HEK293 (cell line): ENCODE measurements around the gene CPT1C.

Source experiments
- CTCF ChIA-PET: fragments of 350-600 bp; formaldehyde crosslinking; extraction: SDS; loops from one replicate; lab custom pipeline; 2021; ENCODE audit warnings: antibody characterized with exemption; lab: Yijun Ruan, JAX
- POLR2A ChIA-PET: fragments of 300-600 bp; formaldehyde crosslinking; extraction: SDS; loops from one replicate; lab custom pipeline; 2020; ENCODE audit warnings: antibody characterized with exemption, inconsistent platforms; lab: Yijun Ruan, JAX
- H3K27ac ChIP-seq: fragments of 200-500 bp; sonication (Bioruptor generic); 2 replicates; pipeline ENCODE4 v1.5.1; 2014; ENCODE audit warnings: low read depth, low read length, control low read depth, inconsistent platforms; ENCODE audit errors: extremely low read depth
- H3K36me3 ChIP-seq, 2 experiments: fragments of 200-500 bp in 1 of 2; sonication (Bioruptor generic) in 1 of 2; 1 replicate in 1 of 2; 2 replicates in 1 of 2; pipeline ENCODE4 v1.5.1; 2014 to 2017; ENCODE audit warnings: inconsistent platforms in 2 of 2, low read length in 2 of 2; ENCODE audit not compliant: control insufficient read depth in 2 of 2, insufficient read depth in 1 of 2
- H3K4me1 ChIP-seq: fragments of 200-500 bp; sonication (Bioruptor generic); 2 replicates; pipeline ENCODE4 v1.5.1; 2014; ENCODE audit warnings: mild to moderate bottlenecking, low read length, inconsistent platforms; ENCODE audit not compliant: control insufficient read depth, insufficient read depth
- H3K4me3 ChIP-seq: 2 replicates; pipeline ENCODE4 v1.5.1; 2011; ENCODE audit warnings: low read depth, mild to moderate bottlenecking, control low read depth, low read length, moderate library complexity
- H3K9me3 ChIP-seq: fragments of 200-500 bp; sonication (Bioruptor generic); 2 replicates; pipeline ENCODE4 v1.5.1; 2014; ENCODE audit warnings: low read depth, low read length, inconsistent platforms; ENCODE audit not compliant: control insufficient read depth, insufficient read depth
- SCRT2 ChIP-seq: fragments of 450-650 bp; formaldehyde crosslinking; IDR thresholded peaks from 2 replicates; pipeline ENCODE4 v1.5.1; 2016; ENCODE audit warnings: missing biosample characterization, missing genetic modification characterization
- SP3 ChIP-seq: fragments of 450-650 bp; formaldehyde crosslinking; IDR thresholded peaks from 2 replicates; pipeline ENCODE4 v1.5.1; 2016; ENCODE audit warnings: missing biosample characterization, missing genetic modification characterization
- SP7 ChIP-seq: fragments of 450-650 bp; formaldehyde crosslinking; IDR thresholded peaks from 2 replicates; pipeline ENCODE4 v1.5.1; 2016; ENCODE audit warnings: missing biosample characterization, missing genetic modification characterization
- ZBTB48 ChIP-seq: fragments of 450-650 bp; formaldehyde crosslinking; IDR thresholded peaks from 2 replicates; pipeline ENCODE4 v1.5.1; 2016; ENCODE audit warnings: missing biosample characterization, missing genetic modification characterization
- ZFP69B ChIP-seq: fragments of 450-650 bp; formaldehyde crosslinking; IDR thresholded peaks from 2 replicates; pipeline ENCODE4 v1.5.1; 2016; ENCODE audit warnings: missing biosample characterization, missing genetic modification characterization
- ZNF184 ChIP-seq: fragments of 450-650 bp; IDR thresholded peaks from 2 replicates; pipeline ENCODE4 v1.5.1; 2018; ENCODE audit warnings: missing biosample characterization, mild to moderate bottlenecking, missing genetic modification characterization
- ZNF311 ChIP-seq: fragments of 450-650 bp; formaldehyde crosslinking; IDR thresholded peaks from 2 replicates; pipeline ENCODE4 v1.5.1; 2017; ENCODE audit warnings: missing biosample characterization, missing genetic modification characterization, borderline replicate concordance
- ZNF366 ChIP-seq: fragments of 450-650 bp; formaldehyde crosslinking; conservative IDR thresholded peaks from 2 replicates; pipeline ENCODE4 v1.5.1; 2016; ENCODE audit warnings: missing biosample characterization, missing genetic modification characterization
- ZNF561 ChIP-seq: fragments of 450-650 bp; IDR thresholded peaks from 2 replicates; pipeline ENCODE4 v1.5.1; 2018; ENCODE audit warnings: missing biosample characterization, missing genetic modification characterization, borderline replicate concordance
- TF ChIP-seq, protein P1 (sequence below): fragments of 450-650 bp; formaldehyde crosslinking; IDR thresholded peaks from 2 replicates; pipeline ENCODE4 v1.5.1; 2017; ENCODE audit warnings: missing biosample characterization, missing genetic modification characterization
- TF ChIP-seq, protein P2 (sequence below): fragments of 450-650 bp; formaldehyde crosslinking; IDR thresholded peaks from 2 replicates; pipeline ENCODE4 v1.5.1; 2016; ENCODE audit warnings: missing biosample characterization, missing genetic modification characterization
- TF ChIP-seq, protein P3 (sequence below): fragments of 450-650 bp; formaldehyde crosslinking; IDR thresholded peaks from 2 replicates; pipeline ENCODE4 v1.5.1; 2017; ENCODE audit warnings: missing biosample characterization, missing genetic modification characterization
- TF ChIP-seq, protein P4 (sequence below): fragments of 450-650 bp; formaldehyde crosslinking; IDR thresholded peaks from 2 replicates; pipeline ENCODE4 v1.5.1; 2017; ENCODE audit warnings: missing biosample characterization, mild to moderate bottlenecking, missing genetic modification characterization, moderate library complexity

Gene CPT1C

DNA sequence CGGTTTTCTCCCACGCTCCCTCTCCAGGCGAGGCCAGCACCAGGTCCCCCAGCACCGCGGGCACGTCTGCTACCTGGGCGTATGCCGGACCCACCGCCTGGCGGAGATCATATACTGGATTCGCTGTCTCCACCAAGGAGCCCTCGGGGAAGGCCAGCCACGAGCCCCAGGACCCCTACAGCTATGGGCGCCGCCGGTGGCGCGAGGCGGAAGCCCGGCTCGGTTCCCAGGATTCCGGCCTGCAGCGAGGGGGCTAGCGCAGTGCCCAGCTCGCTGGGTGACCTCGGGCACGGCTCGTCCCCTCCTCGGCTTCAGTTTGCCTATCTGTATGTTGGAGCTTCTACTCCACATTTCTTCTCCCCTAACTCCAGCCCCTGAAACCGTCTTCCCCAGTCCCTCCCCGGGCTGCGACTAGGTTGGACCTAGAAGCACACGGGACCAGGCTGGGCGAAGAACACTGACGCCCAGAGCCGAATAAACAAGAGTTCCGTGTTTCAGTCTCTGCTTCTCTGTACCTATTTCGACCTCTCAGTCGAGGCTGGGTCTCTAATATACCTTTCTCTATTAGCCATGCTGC is 749 bp upstream of the CPT1C start:
- ChIA-PET POLR2A (interaction anchor here (1.2 to 1.4 kb wide), 2 partner anchors 14 to 76 kb away, joined by 3 to 7 read pairs; partner anchors contain the start of gene AP2A1), CTCF (interaction anchor here (0.6 to 1.1 kb wide), 3 partner anchors 9 to 27 kb away, joined by 3 to 6 read pairs (median 3); no protein-coding TSS in a partner anchor)
- peaks cover 8% of the 10 kb centered on the region for H3K4me1 ChIP-seq
- no peak overlapping the region; the same call in 1 of the 2 replicates for H3K27ac ChIP-seq
- H3K9me3 ChIP-seq: no peaks in the 10 kb centered on the region
- no peak overlapping the region for H3K4me3 ChIP-seq
- TF ChIP-seq, protein P1, sequence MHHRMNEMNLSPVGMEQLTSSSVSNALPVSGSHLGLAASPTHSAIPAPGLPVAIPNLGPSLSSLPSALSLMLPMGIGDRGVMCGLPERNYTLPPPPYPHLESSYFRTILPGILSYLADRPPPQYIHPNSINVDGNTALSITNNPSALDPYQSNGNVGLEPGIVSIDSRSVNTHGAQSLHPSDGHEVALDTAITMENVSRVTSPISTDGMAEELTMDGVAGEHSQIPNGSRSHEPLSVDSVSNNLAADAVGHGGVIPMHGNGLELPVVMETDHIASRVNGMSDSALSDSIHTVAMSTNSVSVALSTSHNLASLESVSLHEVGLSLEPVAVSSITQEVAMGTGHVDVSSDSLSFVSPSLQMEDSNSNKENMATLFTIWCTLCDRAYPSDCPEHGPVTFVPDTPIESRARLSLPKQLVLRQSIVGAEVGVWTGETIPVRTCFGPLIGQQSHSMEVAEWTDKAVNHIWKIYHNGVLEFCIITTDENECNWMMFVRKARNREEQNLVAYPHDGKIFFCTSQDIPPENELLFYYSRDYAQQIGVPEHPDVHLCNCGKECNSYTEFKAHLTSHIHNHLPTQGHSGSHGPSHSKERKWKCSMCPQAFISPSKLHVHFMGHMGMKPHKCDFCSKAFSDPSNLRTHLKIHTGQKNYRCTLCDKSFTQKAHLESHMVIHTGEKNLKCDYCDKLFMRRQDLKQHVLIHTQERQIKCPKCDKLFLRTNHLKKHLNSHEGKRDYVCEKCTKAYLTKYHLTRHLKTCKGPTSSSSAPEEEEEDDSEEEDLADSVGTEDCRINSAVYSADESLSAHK: peak; percentile 42; the same call in 1 of the 2 replicates
- no peak for TF ChIP-seq ZNF311 (tag by site-specific recombination)
- peaks cover 5 to 36% of the 10 kb centered on the region in 2 experiments for H3K36me3 ChIP-seq

DNA sequence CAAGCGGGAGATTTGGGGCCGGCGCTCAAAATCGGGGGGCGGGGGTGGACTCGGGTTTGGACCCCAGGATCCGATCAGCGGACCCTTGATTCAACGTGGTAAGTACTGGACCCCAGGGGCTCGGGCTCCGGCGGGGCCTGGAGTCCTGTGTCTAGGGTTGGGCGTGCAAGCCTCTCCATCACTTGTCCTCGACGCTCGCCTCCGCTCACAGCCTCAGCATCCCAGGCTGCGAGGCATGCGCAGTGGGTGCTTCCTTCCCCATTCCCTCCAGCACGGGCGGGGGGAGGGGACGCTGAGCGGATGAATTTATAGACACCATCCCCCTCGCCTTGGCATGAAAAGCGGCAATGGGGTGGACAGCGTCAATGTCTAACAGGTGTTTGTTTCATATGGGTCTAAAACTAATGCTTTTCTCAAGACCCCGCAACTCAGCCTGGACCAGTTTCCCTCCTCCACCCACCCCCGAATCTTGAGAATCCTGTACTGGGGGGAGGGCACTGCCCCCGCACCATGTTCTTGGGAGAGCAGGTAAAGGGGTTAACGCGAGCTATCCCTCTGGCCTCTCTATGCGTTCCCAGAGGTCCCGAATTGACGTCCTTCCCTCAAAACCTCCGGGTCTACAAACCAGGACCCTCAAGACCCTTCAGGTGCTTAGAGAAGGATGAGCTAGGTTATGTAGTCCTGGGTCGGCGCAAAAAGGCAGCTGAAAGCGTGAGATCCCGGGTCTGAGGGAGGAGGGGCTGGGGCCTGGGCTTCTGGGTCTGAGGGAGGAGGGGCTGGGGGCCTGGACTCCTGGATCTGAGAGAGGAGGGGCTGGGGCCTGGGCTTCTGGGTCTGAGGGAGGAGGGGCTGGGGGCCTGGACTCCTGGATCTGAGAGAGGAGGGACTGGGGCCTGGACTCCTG is 579 bp downstream of the CPT1C start:
- ChIA-PET CTCF (interaction anchor here (1.1 kb wide), 1 partner anchor 11 kb away, joined by 6 read pairs; no protein-coding TSS in a partner anchor), POLR2A (interaction anchor here (0.5 kb wide), 1 partner anchor 16 kb away, joined by 3 read pairs; no protein-coding TSS in a partner anchor)
- TF ChIP-seq, protein P2, sequence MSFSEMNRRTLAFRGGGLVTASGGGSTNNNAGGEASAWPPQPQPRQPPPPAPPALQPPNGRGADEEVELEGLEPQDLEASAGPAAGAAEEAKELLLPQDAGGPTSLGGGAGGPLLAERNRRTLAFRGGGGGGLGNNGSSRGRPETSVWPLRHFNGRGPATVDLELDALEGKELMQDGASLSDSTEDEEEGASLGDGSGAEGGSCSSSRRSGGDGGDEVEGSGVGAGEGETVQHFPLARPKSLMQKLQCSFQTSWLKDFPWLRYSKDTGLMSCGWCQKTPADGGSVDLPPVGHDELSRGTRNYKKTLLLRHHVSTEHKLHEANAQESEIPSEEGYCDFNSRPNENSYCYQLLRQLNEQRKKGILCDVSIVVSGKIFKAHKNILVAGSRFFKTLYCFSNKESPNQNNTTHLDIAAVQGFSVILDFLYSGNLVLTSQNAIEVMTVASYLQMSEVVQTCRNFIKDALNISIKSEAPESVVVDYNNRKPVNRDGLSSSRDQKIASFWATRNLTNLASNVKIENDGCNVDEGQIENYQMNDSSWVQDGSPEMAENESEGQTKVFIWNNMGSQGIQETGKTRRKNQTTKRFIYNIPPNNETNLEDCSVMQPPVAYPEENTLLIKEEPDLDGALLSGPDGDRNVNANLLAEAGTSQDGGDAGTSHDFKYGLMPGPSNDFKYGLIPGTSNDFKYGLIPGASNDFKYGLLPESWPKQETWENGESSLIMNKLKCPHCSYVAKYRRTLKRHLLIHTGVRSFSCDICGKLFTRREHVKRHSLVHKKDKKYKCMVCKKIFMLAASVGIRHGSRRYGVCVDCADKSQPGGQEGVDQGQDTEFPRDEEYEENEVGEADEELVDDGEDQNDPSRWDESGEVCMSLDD (tag by site-specific recombination): peak; percentile 75
- no peak for TF ChIP-seq ZFP69B (tag by site-specific recombination)
- no peak for TF ChIP-seq ZNF561 (tag by site-specific recombination)
- 0 out of 2 replicates have a peak, but pooled peaks have one; percentile 13 for TF ChIP-seq ZBTB48
- TF ChIP-seq, protein P3, sequence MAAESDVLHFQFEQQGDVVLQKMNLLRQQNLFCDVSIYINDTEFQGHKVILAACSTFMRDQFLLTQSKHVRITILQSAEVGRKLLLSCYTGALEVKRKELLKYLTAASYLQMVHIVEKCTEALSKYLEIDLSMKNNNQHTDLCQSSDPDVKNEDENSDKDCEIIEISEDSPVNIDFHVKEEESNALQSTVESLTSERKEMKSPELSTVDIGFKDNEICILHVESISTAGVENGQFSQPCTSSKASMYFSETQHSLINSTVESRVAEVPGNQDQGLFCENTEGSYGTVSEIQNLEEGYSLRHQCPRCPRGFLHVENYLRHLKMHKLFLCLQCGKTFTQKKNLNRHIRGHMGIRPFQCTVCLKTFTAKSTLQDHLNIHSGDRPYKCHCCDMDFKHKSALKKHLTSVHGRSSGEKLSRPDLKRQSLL: peak; percentile 5; the same call in 1 of the 2 replicates
- TF ChIP-seq, protein P4, sequence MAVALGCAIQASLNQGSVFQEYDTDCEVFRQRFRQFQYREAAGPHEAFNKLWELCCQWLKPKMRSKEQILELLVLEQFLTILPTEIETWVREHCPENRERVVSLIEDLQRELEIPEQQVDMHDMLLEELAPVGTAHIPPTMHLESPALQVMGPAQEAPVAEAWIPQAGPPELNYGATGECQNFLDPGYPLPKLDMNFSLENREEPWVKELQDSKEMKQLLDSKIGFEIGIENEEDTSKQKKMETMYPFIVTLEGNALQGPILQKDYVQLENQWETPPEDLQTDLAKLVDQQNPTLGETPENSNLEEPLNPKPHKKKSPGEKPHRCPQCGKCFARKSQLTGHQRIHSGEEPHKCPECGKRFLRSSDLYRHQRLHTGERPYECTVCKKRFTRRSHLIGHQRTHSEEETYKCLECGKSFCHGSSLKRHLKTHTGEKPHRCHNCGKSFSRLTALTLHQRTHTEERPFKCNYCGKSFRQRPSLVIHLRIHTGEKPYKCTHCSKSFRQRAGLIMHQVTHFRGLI (tag by site-specific recombination): peak; percentile 73
- TF ChIP-seq ZNF311 (tag by site-specific recombination): no peak
- no peak for TF ChIP-seq SP7
- TF ChIP-seq ZNF366 (tag by site-specific recombination): 0 out of 2 replicates have a peak, but pooled peaks have one; percentile 27
- TF ChIP-seq SCRT2 (tag by site-specific recombination): peak; percentile 63
- 0 out of 2 replicates have a peak, but pooled peaks have one; percentile 9 for TF ChIP-seq SP3 (tag by site-specific recombination)
- TF ChIP-seq ZNF184 (tag by site-specific recombination): no peak
- H3K4me1 ChIP-seq: peaks cover 8% of the 10 kb centered on the region
- no peak overlapping the region for H3K4me3 ChIP-seq
- H3K36me3 ChIP-seq: peaks cover 0 to 23% of the 10 kb centered on the region in 2 experiments; a peak in 2 of 3 replicates
- no peak overlapping the region; the same call in 1 of the 2 replicates for H3K27ac ChIP-seq
- no peaks in the 10 kb centered on the region for H3K9me3 ChIP-seq
